PC-3 (cell line): Measurements from ENCODE around the gene MALSU1. TPM values are rescaled to one million over a fixed set of nuclear protein-coding genes. Genes with fewer than 3 reads are reported as not detected.

ENCODE experiments used
- ATAC-seq: fragments of 200-7000 bp; cut with Tn5 transposase; 2 replicates; pipeline ENCODE4 v1.9.1; 2020; ENCODE audit warnings: mild to moderate bottlenecking, moderate library complexity
- BruUV-seq: library from RNA; stranded (reverse); fragments of 400-500 nt; replicated peaks from 2 replicates; lab custom pipeline; 2021; lab: Mats Ljungman, UMichigan
- CTCF ChIA-PET: fragments of 300-600 bp; sonication (Branson Sonifier 250); formaldehyde crosslinking; loops from one replicate; lab custom pipeline; 2022; ENCODE audit warnings: antibody characterized with exemption; lab: Charles Lee
- POLR2A ChIA-PET: fragments of 300-600 bp; sonication (Branson Sonifier 250); formaldehyde crosslinking; loops from one replicate; lab custom pipeline; 2022; ENCODE audit warnings: antibody characterized with exemption; ENCODE audit not compliant: unreplicated experiment; lab: Charles Lee
- DNase-seq: peaks from one replicate; pipeline ENCODE4 v3.0.0-alpha.2; 2015
- H2AFZ ChIP-seq: fragments of 300-600 bp; sonication (generic); 2 replicates; pipeline ENCODE4 v1.6.0; 2016; ENCODE audit warnings: antibody characterized with exemption, low read length
- H3F3A ChIP-seq: fragments of 300-600 bp; sonication (generic); one replicate; pipeline ENCODE4 v1.6.0; 2017; ENCODE audit warnings: antibody characterized with exemption, low read length, control low read depth, mild to moderate bottlenecking; ENCODE audit not compliant: unreplicated experiment
- H3K27ac ChIP-seq: fragments of 300-600 bp; sonication (generic); 2 replicates; pipeline ENCODE4 v1.5.1; 2016; ENCODE audit warnings: mild to moderate bottlenecking, low read length
- H3K27me3 ChIP-seq: fragments of 300-600 bp; sonication (generic); 2 replicates; pipeline ENCODE4 v1.6.1; 2016; ENCODE audit warnings: low read length, mixed read lengths
- H3K36me3 ChIP-seq: fragments of 300-600 bp; sonication (generic); 2 replicates; pipeline ENCODE4 v1.6.1; 2016; ENCODE audit warnings: low read depth, mixed run types, low read length, mixed read lengths
- H3K4me1 ChIP-seq: fragments of 300-600 bp; sonication (generic); 2 replicates; pipeline ENCODE4 v1.5.1; 2016; ENCODE audit warnings: low read length; ENCODE audit not compliant: insufficient read depth
- H3K4me2 ChIP-seq: fragments of 300-600 bp; sonication (generic); 2 replicates; pipeline ENCODE4 v1.6.0; 2016; ENCODE audit warnings: low read length
- H3K4me3 ChIP-seq: fragments of 300-600 bp; sonication (generic); 2 replicates; pipeline ENCODE4 v1.5.1; 2016; ENCODE audit warnings: mild to moderate bottlenecking, low read length, mixed read lengths
- H3K79me2 ChIP-seq: fragments of 300-600 bp; sonication (generic); 2 replicates; pipeline ENCODE4 v1.6.1; 2017; ENCODE audit warnings: low read length, mixed read lengths
- H3K9ac ChIP-seq: fragments of 300-600 bp; sonication (generic); 2 replicates; pipeline ENCODE4 v1.6.0; 2016; ENCODE audit warnings: mild to moderate bottlenecking, low read length
- H3K9me2 ChIP-seq: fragments of 300-600 bp; sonication (generic); replicated peaks from 2 replicates; pipeline ENCODE4 v1.6.1; 2016; ENCODE audit warnings: mixed run types, low read length, mixed read lengths
- H3K9me3 ChIP-seq: fragments of 300-600 bp; sonication (generic); 2 replicates; pipeline ENCODE4 v1.6.1; 2016; ENCODE audit warnings: low read length, mixed read lengths
- H4K20me1 ChIP-seq: fragments of 300-600 bp; sonication (generic); 2 replicates; pipeline ENCODE4 v1.6.1; 2016; ENCODE audit warnings: low read length, mixed read lengths
- CTCF ChIP-seq: fragments of 300-600 bp; sonication (generic); conservative IDR thresholded peaks from 2 replicates; pipeline ENCODE4 v1.5.1; 2017; ENCODE audit warnings: antibody characterized with exemption, low read depth, mild to moderate bottlenecking, low read length
- EZH2 ChIP-seq: fragments of 300-600 bp; sonication (generic); IDR thresholded peaks from one replicate; pipeline ENCODE4 v1.6.1; 2017; ENCODE audit warnings: antibody characterized with exemption, mild to moderate bottlenecking, low read length; ENCODE audit not compliant: unreplicated experiment
- EZH2phosphoT487 ChIP-seq: fragments of 300-600 bp; sonication (generic); IDR thresholded peaks from 2 replicates; pipeline ENCODE4 v1.6.1; 2018; ENCODE audit warnings: mild to moderate bottlenecking, antibody characterized with exemption, low read length, borderline replicate concordance
- intact Hi-C: fragments of 100-400 bp; cut with micrococcal nuclease; formaldehyde crosslinking; loops from 2 replicates; pipeline ENCODE4 v1.9.0; 2023
- total RNA-seq: library from RNA; depleted of rRNA; stranded (reverse); fragments of >200 nt; gene quantifications from 2 replicates; pipeline ENCODE4 v1.2.3, GENCODE V29; 2014

MALSU1 gene
- total RNA-seq, 1 experiment from 2014 or later, result 284 TPM

GRCh38 chr7:23356168-23356567 lies 57.0 kb downstream of the MALSU1 start:
- Histone ChIP-seq H3K9me3 (no peaks in the 10 kb centered on the region), H4K20me1 (no peaks in the 10 kb centered on the region), H2AFZ (no peak overlapping the region), H3K4me2 (peak overlapping the region; percentile 75), H3K4me3 (no peak overlapping the region), H3K4me1 (peaks cover 38% of the 10 kb centered on the region), H3K27me3 (no peaks in the 10 kb centered on the region), H3K36me3 (no peaks in the 10 kb centered on the region), H3K9ac (no peak overlapping the region), H3F3A (peaks cover 7% of the 10 kb centered on the region), H3K79me2 (no peaks in the 10 kb centered on the region), H3K9me2 (no peaks in the 10 kb centered on the region), H3K27ac (peak overlapping the region; percentile 85; the same call in 1 of the 2 replicates)
- TF ChIP-seq CTCF (no peak), EZH2phosphoT487 (no peak), EZH2 (no peak)
- intact Hi-C loops, result loop anchor here (2.0 kb wide), 2 partner anchors 63 to 75 kb away; no protein-coding TSS in a partner anchor
- ChIA-PET CTCF (no interaction called here), POLR2A (interaction anchor here (0.6 to 0.7 kb wide), 2 partner anchors 12 to 148 kb away, joined by 4 to 9 read pairs; no protein-coding TSS in a partner anchor)
- BruUV-seq, result no TSS peak
- no peak for DNase-seq
- ATAC-seq, result no peak

- H3K4me2 ChIP-seq, result peak overlapping the region; percentile 75
- POLR2A ChIA-PET, result interaction anchor here (0.7 kb wide), 1 partner anchor 13 kb away, joined by 4 read pairs; no protein-coding TSS in a partner anchor
- CTCF ChIA-PET, result no interaction called here
- ATAC-seq (peak; percentile 21; the same call in 1 of the 2 replicates), DNase-seq (peak; percentile 39)
- H3K4me1 ChIP-seq, result peaks cover 38% of the 10 kb centered on the region
- H3K79me2 ChIP-seq, result no peaks in the 10 kb centered on the region
- no TSS peak for BruUV-seq
- no peak for TF ChIP-seq EZH2phosphoT487
- no peaks in the 10 kb centered on the region for H3K9me3 ChIP-seq
- peak overlapping the region; percentile 85 for H3K27ac ChIP-seq
- peak overlapping the region; percentile 61 for H3K9ac ChIP-seq
- H3K9me2 ChIP-seq, result no peaks in the 10 kb centered on the region
- intact Hi-C loops, result loop anchor here (1.0 to 2.0 kb wide), 6 partner anchors 57 to 189 kb away; partner anchors contain the start of gene MALSU1
- peak overlapping the region; percentile 54; the same call in 1 of the 2 replicates for H3K4me3 ChIP-seq
- no peaks in the 10 kb centered on the region for H3K36me3 ChIP-seq
- H2AFZ ChIP-seq, result no peak overlapping the region
- peaks cover 7% of the 10 kb centered on the region for H3F3A ChIP-seq
- H4K20me1 ChIP-seq, result no peaks in the 10 kb centered on the region
- no peaks in the 10 kb centered on the region for H3K27me3 ChIP-seq
These were observed 57.6 kb downstream of the MALSU1 start for GRCh38 chr7:23356726-23357125.

- H4K20me1 ChIP-seq, result no peaks in the 10 kb centered on the region
- no peaks in the 10 kb centered on the region for H3K9me3 ChIP-seq
- ChIA-PET POLR2A (interaction anchor here (0.6 kb wide), 2 partner anchors 182 to 190 kb away, joined by 3 to 13 read pairs; no protein-coding TSS in a partner anchor), CTCF (interaction anchor here (0.6 to 1.9 kb wide), 11 partner anchors 8 to 187 kb away, joined by 3 to 36 read pairs (median 4); no protein-coding TSS in a partner anchor)
- H3K4me1 ChIP-seq, result peaks cover 38% of the 10 kb centered on the region
- 0 out of 2 replicates have a peak overlapping the region, but pooled peaks have one; percentile 7 for H2AFZ ChIP-seq
- TF ChIP-seq EZH2phosphoT487 (no peak), CTCF (peak; percentile 75)
- DNase-seq (peak; percentile 87), ATAC-seq (peak; percentile 85)
- H3K9ac ChIP-seq, result peak overlapping the region; percentile 61
- peaks cover 7% of the 10 kb centered on the region for H3F3A ChIP-seq
- peak overlapping the region; percentile 85 for H3K27ac ChIP-seq
- H3K9me2 ChIP-seq, result no peaks in the 10 kb centered on the region
- H3K4me2 ChIP-seq, result peak overlapping the region; percentile 75
- no peaks in the 10 kb centered on the region for H3K79me2 ChIP-seq
- no peaks in the 10 kb centered on the region for H3K27me3 ChIP-seq
- no TSS peak for BruUV-seq
- H3K36me3 ChIP-seq, result no peaks in the 10 kb centered on the region
- intact Hi-C loops, result loop anchor here (1.0 to 2.0 kb wide), 6 partner anchors 58 to 188 kb away; partner anchors contain the start of gene MALSU1
- peak overlapping the region; percentile 54; the same call in 1 of the 2 replicates for H3K4me3 ChIP-seq
These were observed 58.3 kb downstream of the MALSU1 start for GRCh38 chr7:23357190-23358093.
